ENCODE data around the gene PCDHGA12.
A peak's percentile ranks its signal among the peaks of the same experiment; 100 is the strongest.
"Not testable (repeated sequence)": the region's sequence is repeated elsewhere in the genome, so short reads cannot be mapped to it uniquely, and the experiment has no call there.

PCDHGA12 gene

GRCh38 chr5:141430332-141431113 is at the start of gene PCDHGA12:
TSS of gene PCDHGA12 (plus strand) at chr5:141430507. CDS start at chr5:141430760, 253 bp downstream.
- peak in 1 of 2 donors; percentile 37 for DNase-seq

DNA sequence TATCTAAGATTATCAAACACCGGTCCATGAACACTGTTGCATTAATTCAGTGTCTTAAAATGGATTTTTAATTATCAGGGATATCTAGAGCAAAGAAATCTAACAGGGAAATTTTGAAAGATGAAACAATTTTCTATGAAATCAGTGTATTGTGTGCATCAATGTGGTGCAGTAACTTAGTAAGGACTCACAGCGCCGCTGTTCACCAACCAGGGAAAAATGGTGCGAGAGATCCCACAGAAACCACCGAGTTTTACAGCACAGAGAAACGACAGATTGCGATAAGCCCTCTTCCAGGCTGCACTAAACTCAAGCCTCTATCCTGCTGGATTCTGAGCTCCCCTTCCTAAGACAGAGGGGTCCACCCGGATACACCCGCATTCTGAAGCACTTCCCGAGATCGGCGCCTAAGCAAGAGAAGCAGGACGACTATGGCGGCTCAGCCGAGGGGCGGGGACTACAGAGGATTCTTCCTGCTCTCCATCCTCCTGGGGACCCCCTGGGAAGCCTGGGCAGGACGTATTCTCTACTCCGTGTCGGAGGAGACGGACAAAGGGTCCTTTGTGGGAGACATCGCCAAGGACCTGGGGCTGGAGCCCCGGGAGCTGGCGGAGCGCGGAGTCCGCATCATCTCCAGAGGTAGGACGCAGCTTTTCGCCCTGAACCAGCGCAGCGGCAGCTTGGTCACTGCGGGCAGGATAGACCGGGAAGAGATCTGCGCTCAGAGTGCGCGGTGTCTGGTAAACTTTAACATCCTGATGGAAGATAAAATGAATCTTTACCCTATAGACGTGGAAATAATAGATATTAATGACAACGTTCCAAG is 47.6 kb upstream of the PCDHGA12 start, which contains the start of gene PCDHGA7:
PCDHGA7 (plus strand) TSS at position 274 of the 826 bp plus-strand sequence; CDS start at position 432, 158 bp downstream.
- no peak for DNase-seq

- DNase-seq: no peak
Observed at GRCh38 chr5:141383345-141383744, 47.0 kb upstream of the PCDHGA12 start.

DNA sequence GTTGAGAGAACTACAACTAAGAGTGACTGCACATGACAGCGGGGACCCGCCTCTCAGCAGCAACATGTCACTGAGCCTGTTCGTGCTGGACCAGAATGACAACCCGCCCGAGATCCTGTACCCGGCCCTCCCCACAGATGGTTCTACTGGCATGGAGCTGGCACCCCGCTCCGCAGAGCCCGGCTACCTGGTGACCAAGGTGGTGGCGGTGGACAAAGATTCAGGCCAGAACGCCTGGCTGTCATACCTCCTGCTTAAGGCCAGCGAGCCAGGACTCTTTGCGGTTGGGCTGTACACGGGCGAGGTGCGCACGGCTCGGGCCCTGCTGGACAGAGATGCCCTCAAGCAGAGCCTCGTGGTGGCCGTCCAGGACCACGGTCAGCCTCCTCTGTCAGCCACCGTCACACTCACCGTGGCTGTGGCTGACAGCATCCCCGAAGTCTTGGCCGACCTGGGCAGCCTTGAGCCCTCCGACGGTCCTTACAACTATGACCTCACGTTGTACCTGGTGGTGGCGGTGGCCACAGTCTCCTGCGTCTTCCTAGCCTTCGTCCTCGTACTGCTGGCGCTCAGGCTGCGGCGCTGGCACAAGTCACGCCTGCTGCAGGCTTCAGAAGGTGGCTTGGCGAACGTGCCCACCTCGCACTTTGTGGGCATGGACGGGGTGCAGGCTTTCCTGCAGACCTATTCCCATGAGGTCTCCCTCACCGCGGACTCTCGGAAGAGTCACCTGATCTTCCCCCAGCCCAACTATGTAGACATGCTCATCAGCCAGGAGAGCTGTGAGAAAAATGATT is 45.6 kb upstream of the PCDHGA12 start:
- no peak for DNase-seq

DNA sequence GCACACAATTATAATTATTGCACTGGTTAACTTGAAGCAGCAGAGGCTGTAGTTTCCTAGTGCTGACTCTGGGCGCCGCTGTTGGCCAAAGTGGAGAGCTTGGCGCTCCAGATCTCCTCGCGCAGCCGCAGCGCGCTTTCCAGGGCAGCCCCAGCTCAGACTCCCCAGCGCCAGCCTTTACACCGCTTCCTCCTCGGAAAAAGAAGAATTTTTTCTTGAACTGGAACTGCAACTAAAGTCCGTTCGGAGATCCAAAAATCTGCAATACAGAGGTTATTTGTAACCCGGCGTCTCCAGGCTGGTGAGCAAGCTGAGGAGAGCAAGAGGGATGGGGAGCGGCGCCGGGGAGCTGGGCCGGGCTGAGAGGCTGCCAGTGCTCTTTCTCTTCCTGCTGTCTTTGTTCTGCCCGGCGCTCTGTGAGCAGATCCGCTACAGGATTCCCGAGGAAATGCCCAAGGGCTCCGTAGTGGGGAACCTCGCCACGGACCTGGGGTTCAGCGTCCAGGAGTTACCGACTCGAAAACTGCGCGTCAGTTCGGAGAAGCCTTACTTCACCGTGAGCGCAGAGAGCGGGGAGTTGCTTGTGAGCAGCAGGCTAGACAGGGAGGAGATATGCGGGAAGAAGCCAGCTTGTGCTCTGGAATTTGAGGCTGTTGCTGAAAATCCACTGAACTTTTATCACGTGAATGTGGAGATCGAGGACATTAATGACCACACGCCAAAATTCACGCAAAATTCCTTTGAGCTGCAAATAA is 42.6 kb upstream of the PCDHGA12 start, which contains the start of gene PCDHGB4:
PCDHGB4 (plus strand) TSS at position 142 of the 755 bp plus-strand sequence; CDS start at position 329, 187 bp downstream.
- DNase-seq: not testable (repeated sequence)

DNA sequence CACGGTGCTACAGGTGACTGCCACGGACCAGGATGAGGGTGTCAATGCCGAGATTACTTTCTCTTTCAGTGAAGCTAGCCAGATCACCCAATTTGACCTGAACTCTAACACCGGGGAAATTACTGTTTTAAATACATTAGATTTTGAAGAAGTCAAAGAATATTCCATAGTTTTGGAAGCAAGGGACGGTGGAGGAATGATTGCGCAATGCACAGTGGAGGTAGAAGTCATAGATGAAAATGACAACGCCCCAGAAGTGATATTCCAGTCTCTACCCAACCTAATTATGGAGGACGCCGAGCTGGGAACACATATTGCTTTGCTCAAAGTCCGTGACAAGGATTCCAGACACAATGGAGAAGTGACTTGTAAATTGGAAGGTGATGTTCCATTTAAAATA is 41.6 kb upstream of the PCDHGA12 start:
- no peak for DNase-seq

DNA sequence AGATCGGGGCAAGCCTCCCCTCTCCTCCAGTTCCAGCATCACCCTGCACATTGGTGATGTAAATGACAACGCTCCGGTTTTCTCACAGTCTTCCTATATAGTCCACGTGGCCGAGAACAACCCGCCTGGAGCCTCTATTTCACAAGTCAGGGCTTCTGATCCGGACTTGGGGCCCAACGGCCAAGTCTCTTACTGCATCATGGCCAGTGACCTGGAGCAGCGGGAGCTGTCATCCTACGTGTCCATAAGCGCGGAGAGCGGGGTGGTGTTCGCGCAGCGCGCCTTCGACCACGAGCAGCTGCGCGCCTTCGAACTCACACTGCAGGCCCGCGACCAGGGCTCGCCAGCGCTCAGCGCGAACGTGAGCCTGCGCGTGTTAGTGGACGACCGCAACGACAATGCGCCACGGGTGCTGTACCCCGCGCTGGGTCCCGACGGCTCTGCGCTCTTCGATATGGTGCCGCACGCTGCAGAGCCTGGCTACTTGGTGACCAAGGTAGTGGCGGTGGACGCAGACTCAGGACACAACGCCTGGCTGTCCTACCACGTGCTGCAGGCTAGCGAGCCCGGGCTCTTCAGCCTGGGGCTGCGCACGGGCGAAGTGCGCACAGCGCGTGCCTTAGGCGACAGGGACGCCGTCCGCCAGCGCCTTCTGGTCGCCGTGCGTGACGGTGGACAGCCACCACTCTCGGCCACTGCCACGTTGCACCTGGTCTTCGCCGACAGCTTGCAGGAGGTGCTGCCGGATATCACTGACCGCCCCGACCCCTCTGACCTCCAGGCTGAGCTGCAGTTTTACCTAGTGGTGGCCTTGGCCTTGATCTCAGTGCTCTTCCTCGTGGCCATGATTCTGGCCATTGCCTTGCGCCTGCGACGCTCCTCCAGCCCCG is 40.9 kb upstream of the PCDHGA12 start:
- DNase-seq: no peak

DNA sequence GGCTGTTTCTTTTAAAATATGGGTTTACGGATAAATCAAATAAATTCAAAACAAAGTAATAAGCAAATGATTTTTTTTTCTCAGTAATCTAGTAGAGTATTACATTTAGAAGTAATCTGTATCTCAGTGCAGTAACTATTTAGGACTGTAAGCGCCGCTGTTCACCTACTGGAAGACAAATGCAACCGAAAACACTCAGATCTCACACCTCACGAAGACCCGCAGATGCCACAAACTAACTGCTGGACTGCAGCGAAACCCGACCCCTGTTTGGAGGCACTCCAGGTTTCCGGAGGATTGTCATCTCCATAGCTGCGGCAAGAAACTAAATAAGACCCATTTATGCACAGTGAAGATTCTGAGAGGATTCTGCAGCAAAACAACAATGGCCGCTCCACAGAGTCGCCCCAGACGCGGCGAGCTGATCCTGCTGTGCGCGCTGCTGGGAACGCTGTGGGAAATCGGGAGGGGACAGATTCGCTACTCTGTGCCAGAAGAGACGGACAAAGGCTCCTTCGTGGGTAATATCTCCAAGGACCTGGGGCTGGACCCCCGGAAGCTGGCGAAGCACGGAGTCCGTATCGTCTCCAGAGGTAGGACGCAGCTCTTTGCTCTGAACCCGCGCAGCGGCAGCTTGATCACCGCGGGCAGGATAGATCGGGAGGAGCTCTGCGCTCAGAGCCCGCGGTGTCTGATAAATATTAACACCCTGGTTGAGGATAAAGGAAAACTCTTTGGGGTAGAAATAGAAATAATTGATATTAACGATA is 37.7 kb upstream of the PCDHGA12 start, which contains the start of gene PCDHGA8:
PCDHGA8 (plus strand) TSS at position 205 of the 770 bp plus-strand sequence; CDS start at position 386, 181 bp downstream.
- no peak for DNase-seq

DNA sequence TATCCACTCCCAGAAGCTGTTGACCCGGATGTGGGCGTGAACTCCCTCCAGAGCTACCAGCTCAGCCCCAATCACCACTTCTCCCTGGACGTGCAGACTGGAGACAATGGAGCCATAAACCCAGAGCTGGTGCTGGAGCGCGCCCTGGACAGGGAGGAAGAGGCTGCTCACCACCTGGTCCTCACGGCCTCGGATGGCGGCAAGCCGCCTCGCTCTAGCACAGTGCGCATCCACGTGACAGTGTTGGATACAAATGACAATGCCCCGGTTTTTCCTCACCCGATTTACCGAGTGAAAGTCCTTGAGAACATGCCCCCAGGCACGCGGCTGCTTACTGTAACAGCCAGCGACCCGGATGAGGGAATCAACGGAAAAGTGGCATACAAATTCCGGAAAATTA is 37.0 kb upstream of the PCDHGA12 start:
- DNase-seq: no peak

DNA sequence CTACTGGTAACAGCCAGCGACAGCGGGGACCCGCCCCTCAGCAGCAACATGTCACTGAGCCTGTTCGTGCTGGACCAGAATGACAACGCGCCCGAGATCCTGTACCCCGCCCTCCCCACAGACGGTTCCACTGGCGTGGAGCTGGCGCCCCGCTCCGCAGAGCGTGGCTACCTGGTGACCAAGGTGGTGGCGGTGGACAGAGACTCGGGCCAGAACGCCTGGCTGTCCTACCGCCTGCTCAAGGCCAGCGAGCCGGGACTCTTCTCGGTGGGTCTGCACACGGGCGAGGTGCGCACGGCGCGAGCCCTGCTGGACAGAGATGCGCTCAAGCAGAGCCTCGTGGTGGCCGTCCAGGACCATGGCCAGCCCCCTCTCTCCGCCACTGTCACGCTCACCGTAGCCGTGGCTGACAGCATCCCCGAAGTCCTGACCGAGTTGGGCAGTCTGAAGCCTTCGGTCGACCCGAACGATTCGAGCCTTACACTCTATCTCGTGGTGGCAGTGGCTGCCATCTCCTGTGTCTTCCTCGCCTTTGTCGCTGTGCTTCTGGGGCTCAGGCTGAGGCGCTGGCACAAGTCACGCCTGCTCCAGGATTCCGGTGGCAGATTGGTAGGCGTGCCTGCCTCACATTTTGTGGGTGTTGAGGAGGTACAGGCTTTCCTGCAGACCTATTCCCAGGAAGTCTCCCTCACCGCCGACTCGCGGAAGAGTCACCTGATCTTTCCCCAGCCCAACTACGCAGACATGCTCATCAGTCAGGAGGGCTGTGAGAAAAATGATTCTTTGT is 35.7 kb upstream of the PCDHGA12 start:
- DNase-seq: not testable (repeated sequence)

DNA sequence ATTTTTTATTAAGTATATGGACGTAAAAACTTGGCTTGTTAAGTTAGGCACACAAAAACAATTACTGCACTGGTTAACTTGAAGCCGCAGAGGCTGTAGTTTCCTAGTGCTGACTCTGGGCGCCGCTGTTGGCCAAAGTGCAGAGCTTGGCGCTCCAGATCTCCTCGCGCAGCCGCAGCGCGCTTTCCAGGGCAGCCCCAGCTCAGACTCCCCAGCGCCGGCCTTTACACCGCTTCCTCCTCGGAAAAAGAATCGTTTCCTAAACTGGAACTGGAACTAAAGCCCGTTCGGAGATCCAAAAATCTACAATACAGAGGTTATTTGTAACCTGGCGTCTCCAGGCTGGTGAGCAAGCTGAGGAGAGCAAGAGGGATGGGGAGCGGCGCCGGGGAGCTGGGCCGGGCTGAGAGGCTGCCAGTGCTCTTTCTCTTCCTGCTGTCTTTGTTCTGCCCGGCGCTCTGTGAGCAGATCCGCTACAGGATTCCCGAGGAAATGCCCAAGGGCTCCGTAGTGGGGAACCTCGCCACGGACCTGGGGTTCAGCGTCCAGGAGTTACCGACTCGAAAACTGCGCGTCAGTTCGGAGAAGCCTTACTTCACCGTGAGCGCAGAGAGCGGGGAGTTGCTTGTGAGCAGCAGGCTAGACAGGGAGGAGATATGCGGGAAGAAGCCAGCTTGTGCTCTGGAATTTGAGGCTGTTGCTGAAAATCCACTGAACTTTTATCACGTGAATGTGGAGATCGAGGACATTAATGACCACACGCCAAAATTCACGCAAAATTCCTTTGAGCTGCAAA is 32.4 kb upstream of the PCDHGA12 start, which contains the start of gene PCDHGB5:
PCDHGB5 (plus strand) TSS at position 192 of the 796 bp plus-strand sequence; CDS start at position 373, 181 bp downstream.
- DNase-seq: not testable (repeated sequence)

DNA sequence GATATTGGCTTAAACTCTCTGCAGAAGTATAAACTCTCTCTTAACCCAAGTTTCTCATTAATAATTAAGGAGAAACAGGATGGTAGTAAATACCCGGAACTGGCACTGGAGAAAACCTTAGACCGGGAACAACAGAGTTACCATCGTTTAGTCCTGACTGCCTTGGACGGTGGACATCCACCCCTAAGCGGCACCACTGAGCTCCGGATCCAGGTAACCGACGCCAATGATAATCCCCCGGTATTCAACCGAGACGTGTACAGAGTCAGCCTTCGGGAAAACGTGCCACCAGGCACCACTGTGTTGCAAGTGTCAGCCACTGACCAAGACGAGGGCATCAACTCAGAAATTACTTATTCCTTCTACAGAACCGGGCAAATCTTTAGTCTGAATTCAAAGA is 31.7 kb upstream of the PCDHGA12 start:
- no peak for DNase-seq

DNA sequence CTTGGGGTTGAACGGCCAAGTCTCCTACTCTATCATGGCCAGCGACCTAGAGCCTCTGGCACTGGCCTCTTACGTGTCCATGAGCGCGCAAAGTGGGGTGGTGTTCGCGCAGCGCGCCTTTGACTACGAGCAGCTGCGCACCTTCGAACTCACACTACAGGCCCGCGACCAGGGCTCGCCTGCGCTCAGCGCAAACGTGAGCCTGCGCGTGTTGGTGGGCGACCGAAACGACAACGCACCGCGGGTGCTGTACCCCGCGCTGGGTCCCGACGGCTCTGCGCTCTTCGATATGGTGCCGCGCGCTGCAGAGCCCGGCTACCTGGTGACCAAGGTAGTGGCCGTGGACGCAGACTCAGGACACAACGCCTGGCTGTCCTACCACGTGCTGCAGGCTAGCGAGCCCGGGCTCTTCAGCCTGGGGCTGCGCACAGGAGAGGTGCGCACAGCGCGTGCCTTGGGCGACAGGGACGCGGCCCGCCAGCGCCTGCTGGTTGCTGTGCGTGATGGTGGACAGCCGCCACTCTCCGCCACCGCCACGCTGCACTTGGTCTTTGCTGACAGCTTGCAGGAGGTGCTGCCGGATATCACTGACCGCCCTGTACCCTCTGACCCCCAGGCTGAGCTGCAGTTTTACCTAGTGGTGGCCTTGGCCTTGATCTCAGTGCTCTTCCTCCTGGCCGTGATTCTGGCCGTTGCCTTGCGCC is 30.6 kb upstream of the PCDHGA12 start:
- no peak for DNase-seq

- DNase-seq: no peak
Observed at GRCh38 chr5:141402553-141403243, 27.6 kb upstream of the PCDHGA12 start, which contains the start of gene PCDHGA9. TSS of gene PCDHGA9 (plus strand) at chr5:141402778. CDS start at chr5:141402953, 175 bp downstream.

DNA sequence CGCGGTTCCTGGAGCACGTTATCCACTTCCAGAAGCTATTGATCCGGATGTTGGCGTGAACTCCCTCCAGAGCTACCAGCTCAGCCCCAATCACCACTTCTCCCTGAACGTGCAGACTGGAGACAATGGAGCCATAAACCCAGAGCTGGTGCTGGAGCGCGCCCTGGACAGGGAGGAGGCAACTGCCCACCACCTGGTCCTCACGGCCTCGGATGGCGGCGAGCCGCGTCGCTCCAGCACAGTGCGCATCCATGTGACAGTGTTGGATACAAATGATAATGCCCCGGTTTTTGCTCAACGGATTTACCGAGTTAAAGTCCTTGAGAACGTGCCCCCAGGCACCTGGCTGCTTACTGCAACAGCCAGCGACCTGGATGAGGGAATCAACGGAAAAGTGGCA is 26.9 kb upstream of the PCDHGA12 start:
- no peak for DNase-seq

DNA sequence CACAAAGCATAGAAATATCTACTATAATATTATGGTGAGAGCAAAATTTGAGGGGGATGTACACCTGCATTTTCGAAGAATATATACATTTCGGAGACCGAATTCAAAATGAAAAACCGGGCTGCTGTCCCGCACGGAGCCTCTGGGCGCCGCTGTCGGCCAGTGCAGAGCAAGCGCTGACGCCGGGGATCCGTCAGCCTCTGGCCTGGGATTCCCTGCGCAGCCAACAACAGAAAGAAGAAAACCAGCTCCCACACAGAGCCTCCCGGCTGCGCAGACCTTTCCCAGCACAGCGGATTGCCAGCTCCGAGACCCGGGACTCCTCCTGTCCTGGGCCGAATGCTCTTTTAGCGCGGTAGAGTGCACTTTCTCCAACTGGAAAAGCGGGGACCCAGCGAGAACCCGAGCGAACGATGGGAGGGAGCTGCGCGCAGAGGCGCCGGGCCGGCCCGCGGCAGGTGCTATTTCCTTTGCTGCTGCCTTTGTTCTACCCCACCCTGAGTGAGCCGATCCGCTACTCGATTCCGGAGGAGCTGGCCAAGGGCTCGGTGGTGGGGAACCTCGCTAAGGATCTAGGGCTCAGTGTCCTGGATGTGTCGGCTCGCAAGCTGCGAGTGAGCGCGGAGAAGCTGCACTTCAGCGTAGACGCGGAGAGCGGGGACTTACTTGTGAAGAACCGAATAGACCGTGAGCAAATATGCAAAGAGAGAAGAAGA is 22.4 kb upstream of the PCDHGA12 start, which contains the start of gene PCDHGB6:
PCDHGB6 (plus strand) TSS at position 232 of the 716 bp plus-strand sequence; CDS start at position 414, 182 bp downstream.
- not testable (repeated sequence) for DNase-seq

Data from hippocampal formation (tissue), 2 donors.